HL-60 (cell line): ENCODE measurements around the gene CBLL1.
A peak's percentile ranks its signal among the peaks of the same experiment; 100 is the strongest.

ENCODE experiments used
- GABPA ChIP-seq: IDR thresholded peaks from 2 replicates; pipeline ENCODE4 v1.6.1; 2012; ENCODE audit warnings: low read depth
- POLR2AphosphoS5 ChIP-seq: IDR thresholded peaks from 2 replicates; pipeline ENCODE4 v1.6.1; 2012; ENCODE audit warnings: low read depth
- SPI1 ChIP-seq: IDR thresholded peaks from 2 replicates; pipeline ENCODE4 v1.6.1; 2012; ENCODE audit warnings: low read depth, mild to moderate bottlenecking, borderline replicate concordance
- TF ChIP-seq, protein P1 (sequence below): IDR thresholded peaks from one replicate; pipeline ENCODE4 v1.5.1; 2011; ENCODE audit warnings: low read length, control low read depth, inconsistent platforms; ENCODE audit not compliant: insufficient read depth

DNA sequence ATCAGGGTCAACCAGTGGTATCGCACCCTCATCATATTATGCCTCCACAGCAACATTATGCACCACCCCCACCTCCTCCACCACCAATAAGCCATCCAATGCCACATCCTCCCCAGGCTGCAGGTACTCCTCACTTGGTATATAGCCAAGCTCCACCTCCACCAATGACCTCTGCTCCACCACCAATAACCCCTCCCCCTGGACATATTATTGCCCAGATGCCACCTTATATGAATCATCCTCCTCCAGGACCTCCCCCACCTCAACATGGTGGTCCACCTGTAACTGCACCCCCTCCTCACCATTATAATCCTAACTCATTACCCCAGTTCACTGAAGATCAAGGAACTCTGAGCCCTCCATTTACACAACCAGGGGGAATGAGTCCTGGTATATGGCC is 14.7 kb downstream of the CBLL1 start:
- TF ChIP-seq, protein P1, sequence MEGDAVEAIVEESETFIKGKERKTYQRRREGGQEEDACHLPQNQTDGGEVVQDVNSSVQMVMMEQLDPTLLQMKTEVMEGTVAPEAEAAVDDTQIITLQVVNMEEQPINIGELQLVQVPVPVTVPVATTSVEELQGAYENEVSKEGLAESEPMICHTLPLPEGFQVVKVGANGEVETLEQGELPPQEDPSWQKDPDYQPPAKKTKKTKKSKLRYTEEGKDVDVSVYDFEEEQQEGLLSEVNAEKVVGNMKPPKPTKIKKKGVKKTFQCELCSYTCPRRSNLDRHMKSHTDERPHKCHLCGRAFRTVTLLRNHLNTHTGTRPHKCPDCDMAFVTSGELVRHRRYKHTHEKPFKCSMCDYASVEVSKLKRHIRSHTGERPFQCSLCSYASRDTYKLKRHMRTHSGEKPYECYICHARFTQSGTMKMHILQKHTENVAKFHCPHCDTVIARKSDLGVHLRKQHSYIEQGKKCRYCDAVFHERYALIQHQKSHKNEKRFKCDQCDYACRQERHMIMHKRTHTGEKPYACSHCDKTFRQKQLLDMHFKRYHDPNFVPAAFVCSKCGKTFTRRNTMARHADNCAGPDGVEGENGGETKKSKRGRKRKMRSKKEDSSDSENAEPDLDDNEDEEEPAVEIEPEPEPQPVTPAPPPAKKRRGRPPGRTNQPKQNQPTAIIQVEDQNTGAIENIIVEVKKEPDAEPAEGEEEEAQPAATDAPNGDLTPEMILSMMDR = no peak
- TF ChIP-seq SPI1 (no peak), GABPA (no peak), POLR2AphosphoS5 (0 out of 2 replicates have a peak, but pooled peaks have one; percentile 25)
